Left renal cortex interstitium (tissue), 4 donors: ENCODE measurements around the gene TAF3. TPM values are rescaled to one million over a fixed set of nuclear protein-coding genes. Genes with fewer than 3 reads are reported as not detected.

Source experiments
- polyA plus RNA-seq, 4 donors: library from polyadenylated mRNA; unstranded; fragments of 120-200 nt; gene quantifications; one replicate each; pipeline ENCODE4 v1.2.1, GENCODE V29; 2013; ENCODE audit not compliant: insufficient read length in 4 of 4

The TAF3 gene
- polyA plus RNA-seq, 4 donors = 11.2 to 12.2 (median 11.4) TPM

Other genes starting within 250 kb of the TAF3 start
- 10 to 100 TPM; 19.7 to 24.6 (median 22.5) TPM for gene ITIH5, start 151.5 kb upstream of the TAF3 start, polyA plus RNA-seq
- gene ITIH2, start 115.2 kb upstream of the TAF3 start, polyA plus RNA-seq = 10 to 100 TPM in 1 of 4 donors, under 1 TPM in 3; 0.35 to 16.3 (median 0.43) TPM
- 10 to 100 TPM; 19.4 to 25.0 (median 22.2) TPM for gene KIN, start 30.5 kb upstream of the TAF3 start, polyA plus RNA-seq
- gene ATP5F1C, start 30.3 kb upstream of the TAF3 start, polyA plus RNA-seq = 100 to 1,000 TPM; 322 to 462 (median 405) TPM
- gene GATA3, start 236.2 kb downstream of the TAF3 start, polyA plus RNA-seq = 100 to 1,000 TPM in 1 of 4 donors, 10 to 100 TPM in 3; 82.9 to 123 (median 91.7) TPM